GM12878 (cell line): ENCODE results near the gene GMPR2. TPM values are rescaled to one million over a fixed set of nuclear protein-coding genes. Genes with fewer than 3 reads are reported as not detected.

Source experiments
- ATAC-seq: fragments of 200-7000 bp; cut with Tn5 transposase; 3 replicates; pipeline ENCODE4 v1.9.1; 2020; ENCODE audit warnings: mild to moderate bottlenecking, moderate library complexity
- BruUV-seq: library from RNA; stranded (reverse); fragments of 400-500 nt; replicated peaks from 2 replicates; lab custom pipeline; 2021; lab: Mats Ljungman, UMichigan
- CTCF ChIA-PET: fragments of 300-600 bp; sonication (Branson Sonifier 250); formaldehyde crosslinking; extraction: SDS; loops from one replicate; lab custom pipeline; 2021; ENCODE audit warnings: inconsistent platforms; lab: Yijun Ruan, JAX
- POLR2A ChIA-PET: fragments of 350-600 bp; formaldehyde crosslinking; extraction: SDS; loops from one replicate; lab custom pipeline; 2021; ENCODE audit warnings: inconsistent platforms; lab: Charles Lee
- RAD21 ChIA-PET: fragments of 300-600 bp; sonication (Branson Sonifier 250); formaldehyde crosslinking; loops from one replicate; lab custom pipeline; 2023; ENCODE audit warnings: antibody characterized with exemption; ENCODE audit not compliant: unreplicated experiment; lab: Charles Lee
- SMC1A ChIA-PET: fragments of 300-600 bp; sonication (Branson Sonifier 250); formaldehyde crosslinking; loops from one replicate; lab custom pipeline; 2023; ENCODE audit not compliant: unreplicated experiment, uncharacterized antibody; lab: Charles Lee
- DNase-seq: peaks from one replicate; pipeline ENCODE4 v3.0.0-alpha.2; 2011; ENCODE audit warnings: low read depth, low spot score
- FAIRE-seq: peaks from 3 replicates; lab custom pipeline; 2011; peaks lifted over from hg19 to GRCh38; lab: Jason Lieb, UNC
- H2AFZ ChIP-seq: 2 replicates; pipeline ENCODE4 v1.6.0; 2011; ENCODE audit warnings: low read depth, low read length, control low read depth; ENCODE audit not compliant: control insufficient read depth
- H3K27ac ChIP-seq: 2 replicates; pipeline ENCODE4 v1.5.1; 2011; ENCODE audit warnings: control low read depth; ENCODE audit not compliant: control insufficient read depth, insufficient read depth
- H3K27me3 ChIP-seq, 2 experiments: replicated peaks in 1 of 2; 2 replicates each; pipeline versions ENCODE4 v1.6.0 to v1.6.1; 2011; ENCODE audit warnings: low read length in 1 of 2; ENCODE audit not compliant: control insufficient read depth in 2 of 2, insufficient read depth in 2 of 2
- H3K36me3 ChIP-seq, 2 experiments: 2 replicates each; pipeline ENCODE4 v1.5.1; 2011; ENCODE audit warnings: low read length in 1 of 2; ENCODE audit not compliant: control insufficient read depth in 2 of 2, insufficient read depth in 2 of 2
- H3K4me1 ChIP-seq: 2 replicates; pipeline ENCODE4 v1.6.1; 2011; ENCODE audit warnings: mild to moderate bottlenecking, low read length, moderate library complexity, mixed read lengths; ENCODE audit not compliant: control insufficient read depth, insufficient read depth
- H3K4me2 ChIP-seq: 2 replicates; pipeline ENCODE4 v1.6.0; 2011; ENCODE audit warnings: control low read depth; ENCODE audit not compliant: control insufficient read depth, insufficient read depth
- H3K4me3 ChIP-seq: fragments of 200-600 bp; sonication (generic); 2 replicates; pipeline ENCODE4 v1.5.1; 2016
- H3K79me2 ChIP-seq: 2 replicates; pipeline ENCODE4 v1.6.0; 2011; ENCODE audit warnings: low read length; ENCODE audit not compliant: control insufficient read depth, insufficient read depth
- H3K9ac ChIP-seq: 2 replicates; pipeline ENCODE4 v1.8.0; 2011; ENCODE audit warnings: low read length, control low read depth, mixed read lengths; ENCODE audit not compliant: control insufficient read depth, insufficient read depth
- H3K9me3 ChIP-seq: replicated peaks from 3 replicates; pipeline ENCODE4 v1.5.1; 2011; ENCODE audit warnings: mild to moderate bottlenecking, low read length; ENCODE audit not compliant: control insufficient read depth, insufficient read depth
- H4K20me1 ChIP-seq: 2 replicates; pipeline ENCODE4 v1.6.0; 2011; ENCODE audit not compliant: control insufficient read depth, insufficient read depth
- CBX3 ChIP-seq: fragments of 200-600 bp; sonication (generic); IDR thresholded peaks from 2 replicates; pipeline ENCODE4 v1.6.1; 2016; ENCODE audit warnings: low read depth, borderline replicate concordance
- CREM ChIP-seq: IDR thresholded peaks from 2 replicates; pipeline ENCODE4 v1.6.1; 2014; ENCODE audit warnings: antibody characterized with exemption, low read depth
- KAT2A ChIP-seq: conservative IDR thresholded peaks from 2 replicates; pipeline ENCODE4 v1.6.1; 2011; ENCODE audit warnings: low read depth, low read length; ENCODE audit not compliant: control insufficient read depth
- KDM1A ChIP-seq: fragments of 200-600 bp; sonication (generic); IDR thresholded peaks from 2 replicates; pipeline ENCODE4 v1.6.1; 2016; ENCODE audit warnings: borderline replicate concordance
- MAX ChIP-seq: IDR thresholded peaks from 2 replicates; pipeline ENCODE4 v1.6.1; 2012; ENCODE audit warnings: low read depth, low read length, improper control_type of control experiment
- NR2C1 ChIP-seq: fragments of 450-650 bp; IDR thresholded peaks from 2 replicates; pipeline ENCODE4 v1.6.1; 2017; ENCODE audit warnings: antibody characterized with exemption, mild to moderate bottlenecking, moderate library complexity
- RBBP5 ChIP-seq: fragments of 200-600 bp; sonication (generic); conservative IDR thresholded peaks from 2 replicates; pipeline ENCODE4 v1.6.1; 2016
- SIN3A ChIP-seq: IDR thresholded peaks from 2 replicates; pipeline ENCODE4 v1.6.1; 2012; ENCODE audit warnings: low read depth, low read length, improper control_type of control experiment
- TARDBP ChIP-seq: IDR thresholded peaks from 2 replicates; pipeline ENCODE4 v1.6.1; 2016; ENCODE audit warnings: borderline replicate concordance
- ZNF274 ChIP-seq: IDR thresholded peaks from one replicate; pipeline ENCODE4 v1.8.0; 2011; ENCODE audit not compliant: insufficient read length, insufficient read depth
- ZZZ3 ChIP-seq: IDR thresholded peaks from 2 replicates; pipeline ENCODE4 v1.6.1; 2011; ENCODE audit warnings: low read depth; ENCODE audit not compliant: control insufficient read depth, insufficient read length
- WGBS: methylation state at CpG from one replicate; pipeline ENCODE4 v1.1.6; 2016; ENCODE audit warnings: low lambda C conversion rate; ENCODE audit not compliant: insufficient replicate concordance, insufficient coverage; ENCODE audit errors: missing lambda C conversion rate; 5-methylcytosine and 5-hydroxymethylcytosine counted together
- in situ Hi-C: fragments of 300-500 bp; cut with MboI; formaldehyde crosslinking; loops from 9 replicates; pipeline ENCODE4 v1.14.3; 2018; ENCODE audit warnings: mixed read lengths
- intact Hi-C: fragments of 100-400 bp; cut with micrococcal nuclease; formaldehyde crosslinking; loops from one replicate; pipeline ENCODE4 v1.14.2; 2022; ENCODE audit not compliant: unreplicated experiment
- polyA plus RNA-seq, 11 experiments: library from polyadenylated mRNA; depleted of rRNA in 4 of 11; unstranded in 6 of 11; stranded (reverse) in 5 of 11; fragments of >200 nt; fragmentation: Nextera tagmentation in 4 of 11; fragmentation: Illumina TruSeq in 1 of 11; extraction: Ambion mirVana in 4 of 11; extraction: Trizol in 1 of 11; gene quantifications; 1 replicate in 1 of 11; 2 replicates in 10 of 11; pipeline versions ENCODE4 v1.2.1 to v1.2.3, GENCODE V29; 2011 to 2016; ENCODE audit warnings: inconsistent platforms in 2 of 11, missing spikeins in 2 of 11, low read depth in 1 of 11
- total RNA-seq, 4 experiments: library from RNA; depleted of rRNA in 3 of 4; stranded (reverse); fragments of >200 nt in 3 of 4; fragmentation: Illumina TruSeq in 1 of 4; extraction: Trizol in 1 of 4; gene quantifications; 2 replicates each; pipeline versions ENCODE4 v1.2.1 to v1.2.3, GENCODE V29; 2013 to 2021

GMPR2 gene
- total and polyA plus RNA-seq, 10 of the 15 experiments (the other 5 are each of a cell fraction or from before 2014, with no cell fraction given), result 55.1 to 80.3 (median 61.5) TPM

- H3K4me1 ChIP-seq, result no peaks in the 10 kb centered on the region
- DNase-seq (no peak), ATAC-seq (no peak; the same call in 2 of the 3 replicates), FAIRE-seq (no peak)
- TF ChIP-seq ZZZ3 (no peak), TARDBP (no peak), ZNF274 (no peak), KAT2A (no peak), RBBP5 (no peak), CREM (no peak), MAX (no peak), NR2C1 (no peak), KDM1A (no peak), CBX3 (no peak), SIN3A (no peak)
- CTCF ChIA-PET, result interaction anchor here (0.9 to 1.3 kb wide), 2 partner anchors 17 to 48 kb away, joined by 3 to 4 read pairs; partner anchors contain the start of gene CIDEB
- in situ Hi-C loops, result no loop called here
- POLR2A ChIA-PET, result no interaction called here
- H4K20me1 ChIP-seq, result no peaks in the 10 kb centered on the region
- intact Hi-C loops, result no loop called here
- H3K9me3 ChIP-seq, result no peaks in the 10 kb centered on the region
- H3K4me2 ChIP-seq, result no peak overlapping the region
- H3K36me3 ChIP-seq, result no peaks in the 10 kb centered on the region; a peak in 2 of 4 replicates
- no peak overlapping the region for H3K9ac ChIP-seq
- WGBS, result 81% methylated on average over 15 of the region's 16 CpGs
- H3K4me3 ChIP-seq, result no peak overlapping the region
- no peaks in the 10 kb centered on the region for H3K79me2 ChIP-seq
- BruUV-seq, result no TSS peak
- H3K27ac ChIP-seq, result no peak overlapping the region
- SMC1A ChIA-PET, result interaction anchor here (0.9 kb wide), 1 partner anchor 14 kb away, joined by 3 read pairs; no protein-coding TSS in a partner anchor
- H3K27me3 ChIP-seq, result no peaks in the 10 kb centered on the region
- RAD21 ChIA-PET, result no interaction called here
- H2AFZ ChIP-seq, result no peak overlapping the region
These were observed 27.5 kb downstream of the GMPR2 start for GRCh38 chr14:24260026-24260779.
